CD4-positive, alpha-beta T cell treated with Interleukin-10 for 1 hour (primary cell): ENCODE measurements around the gene PGP.

Source experiments
- DNase-seq: peaks from one replicate; pipeline ENCODE4 v3.0.0-alpha.2; 2020

The PGP gene

DNA sequence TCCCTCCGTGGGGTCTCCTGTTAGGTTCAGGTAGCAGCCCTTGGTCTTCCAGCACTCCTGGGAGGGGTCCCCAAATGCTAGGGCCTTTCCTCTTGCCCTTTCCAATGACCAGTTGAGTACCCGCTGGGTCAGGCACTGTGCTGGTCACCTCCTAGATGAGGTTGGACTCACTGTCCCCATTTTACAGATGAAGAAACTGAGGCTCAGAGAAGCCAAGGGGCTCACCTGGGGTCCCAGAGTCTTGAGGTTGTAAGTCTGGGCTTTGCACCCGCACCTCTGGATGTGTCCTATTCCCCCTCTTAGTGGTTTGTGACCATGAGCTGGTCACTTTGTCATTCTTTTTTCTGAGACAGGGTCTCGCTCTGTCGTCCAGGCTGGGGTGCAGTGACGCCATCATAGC lies 16.9 kb downstream of the PGP start:
- no peak for DNase-seq

GRCh38 chr16:2196981-2197511 lies 17.6 kb downstream of the PGP start:
- DNase-seq, result no peak

DNA sequence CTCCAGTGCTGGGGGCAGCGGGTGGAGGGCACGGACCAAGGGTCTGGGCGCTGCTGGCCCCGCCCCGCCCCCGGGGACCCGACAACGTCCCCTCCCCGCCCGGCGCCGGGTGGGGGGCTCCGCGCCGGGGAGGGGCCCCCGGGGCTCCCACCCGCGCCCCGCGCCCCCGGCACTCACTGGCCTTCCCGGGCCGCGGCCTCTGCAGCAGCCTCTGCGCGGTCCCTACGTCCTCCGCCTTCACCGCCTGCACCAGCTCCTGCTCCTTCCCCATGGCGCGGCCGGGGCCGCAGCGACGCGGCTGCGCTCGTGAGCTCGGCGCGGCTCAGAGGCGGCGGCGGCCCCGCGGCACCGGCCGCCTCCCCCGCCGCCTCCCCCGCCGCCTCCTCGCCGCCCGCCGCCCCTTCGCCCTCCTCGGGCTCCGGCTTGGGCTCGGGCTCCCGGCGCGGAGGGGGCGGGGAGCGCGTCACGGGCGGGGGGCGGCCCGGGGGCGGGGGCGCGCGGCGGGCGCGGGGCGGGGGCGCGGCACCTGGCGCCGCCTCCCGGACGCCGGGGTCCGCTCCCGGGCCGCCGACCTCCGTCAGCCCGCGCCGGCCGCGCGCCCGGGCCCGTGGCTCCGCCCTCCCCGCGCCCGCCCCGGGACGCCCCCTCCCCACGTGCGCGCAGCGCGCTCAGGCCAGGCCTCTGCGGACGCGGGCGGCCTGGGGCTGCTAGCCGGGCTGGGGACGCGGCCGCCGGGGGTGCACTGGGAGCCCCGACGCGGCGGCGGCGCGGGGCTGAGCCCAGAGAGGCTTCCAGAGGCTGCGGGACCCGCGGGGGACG lies 18.3 kb downstream of the PGP start, which contains the start of gene CASKIN1:
TSS of gene CASKIN1 (minus strand) at position 444 of the 819 bp plus-strand sequence. CDS start at position 271, 173 bp downstream.
- DNase-seq, result no peak

DNA sequence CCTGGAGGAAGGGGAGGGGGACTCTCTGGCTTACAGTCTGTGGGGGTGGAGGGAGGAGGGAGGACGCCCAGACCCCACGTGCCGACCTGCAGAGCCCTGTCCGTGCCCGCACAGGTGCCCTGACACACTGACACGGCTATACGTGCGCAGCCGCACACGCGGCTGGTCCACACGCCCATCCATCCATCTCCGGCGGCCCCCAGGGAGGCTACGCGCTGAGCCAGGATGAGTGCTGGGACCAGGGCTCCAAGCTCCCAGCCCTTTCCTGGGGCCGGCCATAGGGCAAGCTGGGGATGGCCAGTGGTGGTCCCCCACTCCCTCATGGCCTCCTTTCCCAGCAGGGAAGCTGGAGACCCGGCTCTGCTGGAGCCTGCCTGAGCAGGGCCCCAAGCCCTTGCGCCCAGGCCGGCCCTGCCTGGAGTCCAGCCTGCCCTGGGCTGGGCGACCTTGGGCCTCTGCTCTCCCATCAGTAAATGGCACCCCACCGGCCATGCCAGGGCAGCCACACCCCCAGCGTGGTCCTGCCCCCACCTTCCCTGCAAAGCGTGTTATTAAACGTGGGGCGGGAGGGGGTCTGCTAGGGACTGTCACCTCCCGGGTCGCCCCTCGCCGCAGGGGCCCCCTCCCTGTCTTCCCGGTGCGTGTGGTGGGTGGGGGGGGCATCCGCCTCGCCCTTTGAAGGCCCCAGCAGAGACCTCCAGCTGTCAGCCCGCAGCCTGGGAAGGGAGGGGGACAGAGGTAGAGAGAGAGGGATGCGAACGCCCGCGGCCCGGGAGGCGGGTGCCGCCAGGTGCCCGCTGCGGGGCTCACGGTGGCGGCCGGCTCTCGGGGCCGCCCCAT lies 19.1 kb downstream of the PGP start:
- DNase-seq, result no peak

- DNase-seq, result peak; percentile 68
Measured at GRCh38 chr16:2194852-2195321, 19.8 kb downstream of the PGP start.

DNA sequence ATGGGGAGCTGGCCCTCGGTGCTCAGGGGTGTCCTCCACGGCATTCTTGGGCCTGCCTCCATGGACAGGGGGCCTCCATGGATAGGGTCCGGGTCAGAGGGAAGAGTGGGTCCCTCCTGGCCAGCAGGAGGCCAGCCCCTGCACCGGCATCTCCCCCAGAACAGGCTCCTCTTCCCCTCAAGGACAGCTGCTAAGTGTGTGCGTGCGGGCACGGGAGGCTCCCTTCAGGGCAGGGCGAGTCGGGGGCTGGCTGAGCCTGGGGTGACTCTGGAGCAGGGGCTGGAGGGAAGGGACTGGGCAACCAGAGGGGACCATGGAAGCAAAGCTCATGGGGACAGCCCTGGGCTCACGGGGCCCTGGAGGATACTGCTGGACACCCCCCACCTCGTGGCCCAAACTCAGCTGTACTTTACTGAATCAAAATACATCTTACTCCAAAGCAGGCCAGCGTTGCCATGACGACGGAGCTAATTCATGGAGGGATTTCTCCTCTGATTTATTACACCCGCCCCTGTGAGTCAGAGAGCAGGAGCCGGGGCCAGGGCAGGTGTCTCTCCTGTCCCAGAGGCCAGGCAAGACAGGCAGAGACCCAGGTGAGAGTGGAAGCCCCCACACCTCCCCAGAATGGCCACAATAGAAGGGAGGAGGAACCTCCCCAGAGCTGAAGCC lies 20.3 kb downstream of the PGP start:
- DNase-seq, result no peak

DNA sequence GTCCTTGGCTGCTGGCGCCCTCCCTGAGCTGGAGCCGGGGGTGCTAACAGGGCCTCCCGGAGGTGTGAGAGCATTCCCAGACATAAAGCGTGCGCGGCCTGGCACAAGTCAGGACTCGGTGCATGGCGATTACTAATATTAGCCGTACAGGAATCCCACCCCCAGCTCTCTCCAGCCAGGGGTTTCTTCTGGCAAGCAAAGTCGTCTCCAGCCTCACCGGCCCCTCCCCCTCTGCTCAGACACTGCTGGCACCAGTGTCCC lies 23.3 kb downstream of the PGP start:
- no peak for DNase-seq

GRCh38 chr16:2190659-2191445 lies 23.8 kb downstream of the PGP start:
- no peak for DNase-seq

DNA sequence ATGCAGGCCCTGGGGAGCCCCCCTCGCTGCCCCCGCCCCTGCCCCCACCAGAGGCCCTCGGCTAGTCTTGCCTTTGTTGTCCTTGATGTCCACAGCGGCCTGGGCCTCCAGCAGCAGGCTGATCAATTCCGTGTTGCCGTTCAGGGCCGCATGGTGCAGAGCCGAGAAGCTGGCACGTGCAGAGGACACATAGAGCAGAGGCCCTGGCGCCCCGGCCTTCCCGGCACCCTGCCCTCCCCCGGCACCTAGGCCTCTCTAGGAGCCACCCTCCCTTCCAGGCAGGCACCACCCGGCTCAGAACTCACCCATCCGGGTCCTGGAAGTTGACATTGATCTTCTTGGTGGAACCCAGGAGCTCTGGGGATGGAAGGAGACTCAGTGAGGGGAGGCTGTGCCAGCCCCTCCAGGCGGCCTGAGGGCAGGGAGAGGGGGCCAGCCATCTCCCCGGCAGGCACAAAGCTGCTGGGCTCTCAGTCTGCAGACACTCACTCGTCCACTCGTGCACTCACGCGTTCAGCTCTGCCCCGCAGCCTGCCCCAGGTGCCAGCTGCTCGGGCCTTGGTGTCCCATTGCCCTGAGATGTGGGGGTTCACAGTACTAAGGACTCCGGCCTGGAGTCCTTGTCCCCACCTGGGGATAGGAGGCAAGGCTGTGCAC lies 24.5 kb downstream of the PGP start:
- DNase-seq, result no peak

DNA sequence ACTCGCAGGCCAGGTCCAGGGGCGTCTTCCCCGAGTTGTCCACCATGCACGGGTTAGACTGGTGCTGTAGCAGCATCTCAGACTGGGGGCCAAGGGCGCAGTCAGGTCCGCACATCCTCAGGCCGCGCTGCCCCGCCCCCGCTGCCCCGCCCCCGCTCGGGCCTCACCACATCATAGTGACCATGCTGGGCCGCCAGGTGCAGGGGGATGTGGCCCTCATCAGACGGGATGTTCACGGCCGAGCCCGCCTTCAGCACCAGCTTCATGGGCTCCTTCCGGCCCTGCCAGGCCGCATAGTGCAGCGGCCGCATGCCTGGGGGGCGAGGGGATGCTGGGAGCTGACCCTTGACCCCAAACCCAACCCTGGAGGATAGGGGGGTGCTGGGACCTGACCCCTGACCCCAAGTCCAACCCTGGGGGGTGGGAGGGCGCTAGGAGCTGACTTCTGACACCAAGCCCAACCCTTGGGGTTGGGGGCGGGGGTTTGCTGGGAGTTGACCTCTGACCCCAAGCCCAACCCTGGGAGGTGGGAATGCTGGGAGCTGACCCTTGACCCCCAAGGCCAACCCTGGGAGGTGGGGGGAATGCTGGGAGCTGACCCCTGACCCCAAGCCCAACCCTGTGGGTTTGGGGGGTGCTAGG lies 25.3 kb downstream of the PGP start:
- DNase-seq, result no peak

GRCh38 chr16:2188395-2188794 lies 26.2 kb downstream of the PGP start:
- DNase-seq, result no peak

DNA sequence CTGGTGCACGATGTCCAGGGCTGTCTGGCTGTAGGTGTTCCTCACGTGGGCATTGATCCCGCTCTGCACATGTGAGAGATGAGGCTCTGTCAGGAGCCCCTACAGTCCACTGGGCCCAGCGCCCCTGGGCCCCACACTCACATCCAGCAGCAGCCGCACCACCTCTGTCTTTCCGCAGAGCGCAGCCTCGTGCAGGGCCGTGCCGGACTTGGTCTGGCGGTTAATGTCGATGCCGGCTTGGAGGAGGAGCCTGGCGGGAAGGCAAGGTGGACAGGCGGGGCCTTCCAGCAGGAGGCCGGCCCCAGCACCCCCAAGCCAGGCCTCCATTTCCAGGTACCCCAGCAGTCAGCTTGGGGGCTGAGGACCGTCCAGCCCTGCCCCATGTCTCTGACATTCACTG lies 27.4 kb downstream of the PGP start:
- no peak for DNase-seq

DNA sequence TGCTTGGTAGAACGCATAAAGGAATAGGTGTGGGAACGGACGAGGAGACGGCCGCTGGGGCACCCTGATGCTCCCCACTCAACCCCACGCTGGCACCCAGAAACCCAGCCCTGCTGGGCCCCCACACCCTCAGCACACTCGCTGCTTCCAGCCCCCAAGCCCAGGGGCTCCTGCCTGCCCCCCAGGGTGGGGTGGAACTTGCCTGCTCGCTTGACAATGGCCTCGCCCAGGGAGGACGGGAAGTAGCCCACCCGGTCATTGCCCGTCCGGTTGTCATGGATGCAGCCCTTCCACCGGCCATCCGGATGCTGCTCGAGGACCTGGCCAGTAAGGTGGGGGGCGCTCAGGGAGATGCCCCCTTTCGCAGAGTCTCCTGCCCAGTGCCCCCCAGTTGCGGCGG lies 28.1 kb downstream of the PGP start:
- DNase-seq, result no peak

DNA sequence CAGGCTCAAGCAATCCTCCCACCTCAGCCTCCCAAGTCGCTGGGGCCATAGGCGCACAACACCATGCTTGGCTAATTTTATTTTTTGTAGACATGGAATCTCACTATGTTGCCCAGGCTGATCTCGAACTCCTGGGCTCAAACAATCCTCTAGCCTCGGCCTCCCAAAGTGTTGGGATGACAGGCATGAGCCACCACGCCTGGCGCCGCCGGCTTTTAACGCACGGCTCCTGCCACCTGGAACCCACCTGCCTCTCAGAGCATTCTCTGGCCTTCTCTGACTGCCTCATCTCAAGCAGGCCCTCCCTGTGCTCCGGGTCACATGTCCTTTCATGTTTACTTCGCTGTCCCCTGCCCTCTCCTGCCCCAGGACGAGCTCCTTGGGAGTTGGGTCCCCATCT lies 28.6 kb downstream of the PGP start:
- DNase-seq, result no peak

DNA sequence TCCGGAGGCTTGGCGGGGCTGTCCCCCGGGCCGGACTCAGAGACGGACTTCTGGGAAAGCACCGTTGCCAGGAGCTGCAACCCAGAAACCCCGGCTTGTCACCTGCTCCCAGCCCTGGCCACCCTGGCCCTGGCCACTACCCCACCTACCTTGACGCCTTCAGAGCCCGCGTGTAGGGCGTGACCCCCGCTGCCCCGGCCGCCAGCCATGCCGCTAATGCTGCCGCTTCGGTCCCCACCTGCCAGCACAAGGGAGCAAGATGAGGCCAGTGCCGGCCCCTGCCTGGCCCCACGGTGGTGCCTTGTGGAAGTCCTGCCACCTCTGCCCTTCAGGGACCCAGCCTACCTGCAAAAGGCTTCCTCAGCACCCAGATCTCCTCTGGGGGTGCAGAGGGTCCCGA lies 29.7 kb downstream of the PGP start:
- DNase-seq, result no peak

DNA sequence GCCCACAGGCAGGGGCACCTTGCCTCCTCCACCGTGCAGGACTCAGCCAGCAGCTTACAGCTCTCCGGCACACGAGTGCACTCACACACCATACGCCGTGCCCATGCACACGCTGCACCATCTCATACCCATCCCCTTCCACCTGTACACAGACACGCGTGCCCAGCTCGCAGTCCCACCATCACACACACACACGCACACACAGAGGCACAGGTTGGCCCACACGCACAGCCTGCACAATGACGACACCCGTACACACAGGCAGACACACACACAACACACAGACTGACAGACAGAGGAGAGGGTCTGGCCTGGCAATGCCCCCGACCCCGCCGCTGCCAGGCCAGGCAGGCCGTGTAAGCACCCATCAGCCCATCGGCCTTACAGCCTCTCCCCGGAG lies 30.3 kb downstream of the PGP start:
- no peak for DNase-seq

DNA sequence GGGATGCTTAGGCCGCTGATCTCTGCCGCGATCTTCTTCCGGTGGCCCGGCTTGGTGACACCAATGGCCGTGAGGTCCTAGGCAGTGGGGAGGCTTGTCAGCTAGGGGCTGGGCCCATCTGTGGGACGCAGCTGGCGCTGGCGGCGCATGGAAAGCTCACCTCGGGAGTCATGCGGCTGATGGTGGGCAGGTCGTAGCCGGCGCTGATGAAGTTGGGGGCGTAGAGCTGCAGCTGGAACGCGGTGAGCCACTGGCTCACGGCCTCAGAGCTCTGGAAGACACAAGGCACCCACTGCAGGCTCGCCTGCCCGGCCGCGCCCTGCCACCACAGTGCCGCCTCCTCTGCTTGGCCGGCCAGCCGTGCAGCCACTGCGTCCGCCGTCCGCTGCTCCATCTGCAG lies 31.0 kb downstream of the PGP start:
- no peak for DNase-seq

GRCh38 chr16:2181952-2182351 lies 32.7 kb downstream of the PGP start:
- no peak for DNase-seq

- no peak for DNase-seq
Measured at GRCh38 chr16:2180962-2181923, 33.4 kb downstream of the PGP start.

DNA sequence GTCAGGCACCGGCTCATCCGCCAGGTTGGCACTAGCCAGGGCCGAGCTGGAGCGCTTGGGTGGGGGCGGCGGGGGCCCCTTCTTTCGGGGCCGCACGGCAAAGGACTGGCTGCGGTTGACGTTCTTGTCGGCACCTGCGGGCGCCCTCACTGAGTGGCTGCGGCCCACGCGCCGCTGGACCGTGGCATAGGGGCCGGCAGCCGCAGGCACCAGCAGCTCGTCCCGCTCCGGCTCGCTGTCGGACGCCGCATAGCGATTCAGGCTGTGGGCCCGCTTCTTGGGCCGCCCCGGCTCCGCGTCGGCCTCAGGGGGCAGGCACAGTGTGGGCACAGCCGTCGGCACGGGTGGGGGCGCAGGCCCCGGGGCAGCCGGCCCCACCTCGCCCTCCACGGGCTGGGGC lies 34.2 kb downstream of the PGP start:
- DNase-seq, result no peak
